Panc1 (cell line): ENCODE measurements around the gene PPARD. TPM values are rescaled to one million over a fixed set of nuclear protein-coding genes. Genes with fewer than 3 reads are reported as not detected.

Experiments
- ATAC-seq: fragments of 200-7000 bp; cut with Tn5 transposase; 2 replicates; pipeline ENCODE4 v1.9.1; 2020; ENCODE audit warnings: mild to moderate bottlenecking, moderate library complexity
- BruUV-seq: library from RNA; stranded (reverse); fragments of 400-500 nt; replicated peaks from 2 replicates; lab custom pipeline; 2021; lab: Mats Ljungman, UMichigan
- CTCF ChIA-PET: fragments of 300-600 bp; sonication (Branson Sonifier 250); formaldehyde crosslinking; loops from one replicate; lab custom pipeline; 2022; ENCODE audit warnings: antibody characterized with exemption; lab: Charles Lee
- POLR2A ChIA-PET: fragments of 300-600 bp; sonication (Branson Sonifier 250); formaldehyde crosslinking; loops from one replicate; lab custom pipeline; 2022; ENCODE audit warnings: antibody characterized with exemption; lab: Charles Lee
- DNase-seq: peaks from one replicate; pipeline ENCODE4 v3.0.0-alpha.2; 2010; ENCODE audit warnings: low read depth, low spot score
- H3K27ac ChIP-seq: 2 replicates; pipeline ENCODE4 v1.5.1; 2011; ENCODE audit warnings: mild to moderate bottlenecking, low read length, inconsistent platforms
- H3K27me3 ChIP-seq: fragments of 200-500 bp; sonication (Bioruptor generic); 2 replicates; pipeline ENCODE4 v1.6.0; 2014; ENCODE audit warnings: low read length, inconsistent platforms; ENCODE audit not compliant: control insufficient read depth, insufficient read depth
- H3K36me3 ChIP-seq: fragments of 200-500 bp; sonication (Bioruptor generic); 2 replicates; pipeline ENCODE4 v1.5.1; 2014; ENCODE audit warnings: inconsistent platforms, mild to moderate bottlenecking, low read length, moderate library complexity; ENCODE audit not compliant: control insufficient read depth, insufficient read depth
- H3K4me1 ChIP-seq: 2 replicates; pipeline ENCODE4 v1.5.1; 2011; ENCODE audit warnings: inconsistent platforms, mild to moderate bottlenecking, low read length, moderate library complexity; ENCODE audit not compliant: control insufficient read depth, insufficient read depth
- H3K4me3 ChIP-seq, 2 experiments: 2 replicates each; pipeline ENCODE4 v1.5.1; 2011 to 2012; ENCODE audit warnings: low read depth in 2 of 2, low read length in 2 of 2, mild to moderate bottlenecking in 2 of 2, inconsistent platforms in 1 of 2, moderate library complexity in 1 of 2
- H3K9me3 ChIP-seq: fragments of 200-500 bp; sonication (Bioruptor generic); 2 replicates; pipeline ENCODE4 v1.5.1; 2014; ENCODE audit warnings: low read depth, mild to moderate bottlenecking, inconsistent platforms, low read length, moderate library complexity; ENCODE audit not compliant: control insufficient read depth, insufficient read depth
- POLR2AphosphoS5 ChIP-seq: IDR thresholded peaks from 2 replicates; pipeline ENCODE4 v1.6.1; 2012; ENCODE audit warnings: mild to moderate bottlenecking, low read depth, low read length, moderate library complexity
- SIN3A ChIP-seq: IDR thresholded peaks from 2 replicates; pipeline ENCODE4 v1.6.1; 2012; ENCODE audit warnings: low read depth, mild to moderate bottlenecking, low read length, moderate library complexity, borderline replicate concordance; ENCODE audit not compliant: insufficient read depth
- TCF7L2 ChIP-seq: IDR thresholded peaks from 2 replicates; pipeline ENCODE4 v1.6.1; 2011; ENCODE audit warnings: mild to moderate bottlenecking, low read depth, low read length, inconsistent platforms
- in situ Hi-C: cut with HindIII; loops from 2 replicates; pipeline ENCODE4 v1.10.0; 2016; ENCODE audit warnings: low sequenced_read_pairs, low pct_unique_long_range_greater_than_20kb
- intact Hi-C: fragments of 100-400 bp; cut with micrococcal nuclease; formaldehyde crosslinking; loops from one replicate; pipeline ENCODE4 v1.10.0; 2022; ENCODE audit not compliant: unreplicated experiment
- total RNA-seq: library from RNA; stranded (reverse); gene quantifications from one replicate; pipeline ENCODE4 v1.2.1, GENCODE V29; 2021; ENCODE audit not compliant: unreplicated experiment
- TF ChIP-seq, protein P1 (sequence below), 2 experiments: IDR thresholded peaks; 2 replicates each; pipeline ENCODE4 v1.6.1; 2011 to 2012; ENCODE audit warnings: low read depth in 2 of 2, control low read depth in 1 of 2, low read length in 1 of 2, mild to moderate bottlenecking in 1 of 2, moderate library complexity in 1 of 2; ENCODE audit not compliant: insufficient read depth in 1 of 2
- TF ChIP-seq, protein P2 (sequence below): fragments of 450-650 bp; IDR thresholded peaks from 2 replicates; pipeline ENCODE4 v1.5.1; 2017; ENCODE audit warnings: mild to moderate bottlenecking

PPARD gene
- total RNA-seq, 1 experiment from 2014 or later: 14.4 TPM

DNA sequence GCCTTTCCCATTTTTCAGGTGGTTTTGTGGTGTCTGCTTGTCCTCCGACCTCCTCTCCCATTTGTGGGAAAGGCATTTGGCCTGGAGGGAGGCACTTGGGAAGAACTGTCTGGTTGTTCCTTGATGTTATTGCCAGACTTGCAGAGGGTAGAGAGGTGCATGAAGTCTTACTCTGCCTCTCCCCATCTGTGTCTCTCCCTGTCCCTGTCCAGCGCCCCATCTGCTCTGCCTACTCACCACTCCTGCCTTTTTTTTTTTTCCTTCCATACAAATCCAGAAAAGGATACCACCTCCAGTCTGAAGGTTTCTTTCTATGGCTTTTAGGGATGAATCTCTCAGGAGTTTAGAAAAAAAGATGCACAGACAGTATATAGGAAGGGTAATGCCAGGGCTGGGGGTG, 19.8 kb downstream of the PPARD start:
- ATAC-seq (no peak), DNase-seq (no peak)
- Histone ChIP-seq H3K36me3 (no peaks in the 10 kb centered on the region), H3K9me3 (no peaks in the 10 kb centered on the region), H3K4me3 (no peak overlapping the region), H3K27ac (no peak overlapping the region), H3K27me3 (no peaks in the 10 kb centered on the region), H3K4me1 (no peaks in the 10 kb centered on the region; the same call in 1 of the 2 replicates)
- ChIA-PET CTCF (no interaction called here), POLR2A (no interaction called here)
- no TSS peak for BruUV-seq
- in situ Hi-C loops: no loop called here
- TF ChIP-seq, protein P1, sequence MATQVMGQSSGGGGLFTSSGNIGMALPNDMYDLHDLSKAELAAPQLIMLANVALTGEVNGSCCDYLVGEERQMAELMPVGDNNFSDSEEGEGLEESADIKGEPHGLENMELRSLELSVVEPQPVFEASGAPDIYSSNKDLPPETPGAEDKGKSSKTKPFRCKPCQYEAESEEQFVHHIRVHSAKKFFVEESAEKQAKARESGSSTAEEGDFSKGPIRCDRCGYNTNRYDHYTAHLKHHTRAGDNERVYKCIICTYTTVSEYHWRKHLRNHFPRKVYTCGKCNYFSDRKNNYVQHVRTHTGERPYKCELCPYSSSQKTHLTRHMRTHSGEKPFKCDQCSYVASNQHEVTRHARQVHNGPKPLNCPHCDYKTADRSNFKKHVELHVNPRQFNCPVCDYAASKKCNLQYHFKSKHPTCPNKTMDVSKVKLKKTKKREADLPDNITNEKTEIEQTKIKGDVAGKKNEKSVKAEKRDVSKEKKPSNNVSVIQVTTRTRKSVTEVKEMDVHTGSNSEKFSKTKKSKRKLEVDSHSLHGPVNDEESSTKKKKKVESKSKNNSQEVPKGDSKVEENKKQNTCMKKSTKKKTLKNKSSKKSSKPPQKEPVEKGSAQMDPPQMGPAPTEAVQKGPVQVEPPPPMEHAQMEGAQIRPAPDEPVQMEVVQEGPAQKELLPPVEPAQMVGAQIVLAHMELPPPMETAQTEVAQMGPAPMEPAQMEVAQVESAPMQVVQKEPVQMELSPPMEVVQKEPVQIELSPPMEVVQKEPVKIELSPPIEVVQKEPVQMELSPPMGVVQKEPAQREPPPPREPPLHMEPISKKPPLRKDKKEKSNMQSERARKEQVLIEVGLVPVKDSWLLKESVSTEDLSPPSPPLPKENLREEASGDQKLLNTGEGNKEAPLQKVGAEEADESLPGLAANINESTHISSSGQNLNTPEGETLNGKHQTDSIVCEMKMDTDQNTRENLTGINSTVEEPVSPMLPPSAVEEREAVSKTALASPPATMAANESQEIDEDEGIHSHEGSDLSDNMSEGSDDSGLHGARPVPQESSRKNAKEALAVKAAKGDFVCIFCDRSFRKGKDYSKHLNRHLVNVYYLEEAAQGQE (IDR thresholded peaks at IDR 0.05; ENCODE audit: insufficient read depth in 1 of 2, low read depth in 2 of 2, low read length in 1 of 2): no peak
- no peak for TF ChIP-seq TCF7L2
- TF ChIP-seq, protein P2, sequence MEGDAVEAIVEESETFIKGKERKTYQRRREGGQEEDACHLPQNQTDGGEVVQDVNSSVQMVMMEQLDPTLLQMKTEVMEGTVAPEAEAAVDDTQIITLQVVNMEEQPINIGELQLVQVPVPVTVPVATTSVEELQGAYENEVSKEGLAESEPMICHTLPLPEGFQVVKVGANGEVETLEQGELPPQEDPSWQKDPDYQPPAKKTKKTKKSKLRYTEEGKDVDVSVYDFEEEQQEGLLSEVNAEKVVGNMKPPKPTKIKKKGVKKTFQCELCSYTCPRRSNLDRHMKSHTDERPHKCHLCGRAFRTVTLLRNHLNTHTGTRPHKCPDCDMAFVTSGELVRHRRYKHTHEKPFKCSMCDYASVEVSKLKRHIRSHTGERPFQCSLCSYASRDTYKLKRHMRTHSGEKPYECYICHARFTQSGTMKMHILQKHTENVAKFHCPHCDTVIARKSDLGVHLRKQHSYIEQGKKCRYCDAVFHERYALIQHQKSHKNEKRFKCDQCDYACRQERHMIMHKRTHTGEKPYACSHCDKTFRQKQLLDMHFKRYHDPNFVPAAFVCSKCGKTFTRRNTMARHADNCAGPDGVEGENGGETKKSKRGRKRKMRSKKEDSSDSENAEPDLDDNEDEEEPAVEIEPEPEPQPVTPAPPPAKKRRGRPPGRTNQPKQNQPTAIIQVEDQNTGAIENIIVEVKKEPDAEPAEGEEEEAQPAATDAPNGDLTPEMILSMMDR: no peak
- no peak for TF ChIP-seq SIN3A
- no peak for TF ChIP-seq POLR2AphosphoS5
- intact Hi-C loops: no loop called here

DNA sequence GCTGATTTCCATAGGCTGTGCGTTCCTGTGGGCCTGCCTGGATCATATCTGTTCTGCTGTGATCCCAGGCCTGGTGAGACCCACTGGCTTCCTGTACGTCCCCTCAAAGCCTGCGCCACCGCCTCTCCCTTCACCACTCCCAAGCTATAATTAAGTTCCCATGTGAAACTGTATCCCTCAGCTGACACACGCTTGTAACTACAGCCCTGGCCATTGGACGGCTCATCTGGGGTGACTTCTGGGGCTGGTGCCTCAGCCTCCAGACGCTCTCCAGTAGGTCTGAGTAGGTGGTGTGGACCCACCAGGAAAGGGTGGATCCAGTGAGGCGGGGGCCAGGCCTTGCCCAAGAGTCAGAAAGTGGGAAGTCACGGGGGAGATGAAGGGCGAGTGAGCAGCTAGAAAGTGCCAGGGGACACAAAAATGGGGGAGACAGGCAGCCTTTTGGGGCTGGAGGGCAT, 21.0 kb downstream of the PPARD start:
- H3K27me3 ChIP-seq: no peaks in the 10 kb centered on the region
- POLR2A ChIA-PET: interaction anchor here (0.6 kb wide), 1 partner anchor 280 kb away, joined by 4 read pairs; no protein-coding TSS in a partner anchor
- no peaks in the 10 kb centered on the region for H3K9me3 ChIP-seq
- H3K4me3 ChIP-seq: no peak overlapping the region
- CTCF ChIA-PET: no interaction called here
- H3K36me3 ChIP-seq: no peaks in the 10 kb centered on the region
- ATAC-seq (no peak), DNase-seq (no peak)
- TF ChIP-seq, protein P2: no peak
- TF ChIP-seq, protein P1 (IDR thresholded peaks at IDR 0.05; ENCODE audit: insufficient read depth in 1 of 2, low read depth in 2 of 2, low read length in 1 of 2): no peak
- TF ChIP-seq SIN3A (no peak), TCF7L2 (no peak), POLR2AphosphoS5 (no peak)
- H3K4me1 ChIP-seq: no peaks in the 10 kb centered on the region; the same call in 1 of the 2 replicates
- no TSS peak for BruUV-seq
- in situ Hi-C loops (no loop called here), intact Hi-C loops (no loop called here)
- no peak overlapping the region for H3K27ac ChIP-seq
